CD4-positive, alpha-beta T cell (primary cell): ENCODE data around the gene PACSIN1. TPM values are rescaled to one million over a fixed set of nuclear protein-coding genes. Genes with fewer than 3 reads are reported as not detected.

ENCODE experiments used
- ATAC-seq: fragments of 200-7000 bp; cut with Tn5 transposase; one replicate; pipeline ENCODE4 v1.10.0; 2022; ENCODE audit warnings: mild to moderate bottlenecking; ENCODE audit not compliant: poor library complexity
- CTCF ChIA-PET: fragments of 350-600 bp; sonication (Branson Sonifier 250); formaldehyde crosslinking; loops from one replicate; lab custom pipeline; 2021; ENCODE audit warnings: antibody characterized with exemption, inconsistent platforms; lab: Charles Lee
- POLR2A ChIA-PET: fragments of 350-600 bp; sonication (Branson Sonifier 250); formaldehyde crosslinking; loops from one replicate; lab custom pipeline; 2021; ENCODE audit warnings: antibody characterized with exemption, inconsistent platforms; lab: Charles Lee
- DNase-seq, 14 experiments: peaks; one replicate each; pipeline ENCODE4 v3.0.0-alpha.2; 2013 to 2020; ENCODE audit warnings: mixed read lengths in 2 of 14
- H3K27ac ChIP-seq, 2 donors: one replicate each; pipeline versions ENCODE4 v1.5.1 to v1.7.0; 2013; ENCODE audit warnings: low read length in 2 of 2, low read depth in 1 of 2, mild to moderate bottlenecking in 1 of 2
- H3K27me3 ChIP-seq, 2 experiments: 1 replicate in 1 of 2; 2 replicates in 1 of 2; pipeline versions ENCODE4 v1.6.1 to v1.7.0; 2013; ENCODE audit warnings: low read length in 2 of 2, control low read depth in 1 of 2, mild to moderate bottlenecking in 1 of 2, moderate library complexity in 1 of 2; ENCODE audit not compliant: insufficient read depth in 2 of 2, control insufficient read depth in 1 of 2
- H3K36me3 ChIP-seq: one replicate; pipeline ENCODE4 v1.6.1; 2013; ENCODE audit warnings: low read length, control low read depth; ENCODE audit not compliant: insufficient read depth
- H3K4me1 ChIP-seq: one replicate; pipeline ENCODE4 v1.6.1; 2013; ENCODE audit warnings: low read length, control low read depth; ENCODE audit not compliant: insufficient read depth
- H3K4me3 ChIP-seq: one replicate; pipeline ENCODE4 v1.5.1; 2013; ENCODE audit warnings: mild to moderate bottlenecking, low read length, moderate library complexity
- H3K9me3 ChIP-seq, 2 experiments: 1 replicate in 1 of 2; 2 replicates in 1 of 2; pipeline versions ENCODE4 v1.6.1 to v1.7.0; 2013; ENCODE audit warnings: low read length in 2 of 2, mild to moderate bottlenecking in 2 of 2, control low read depth in 1 of 2, moderate library complexity in 1 of 2; ENCODE audit not compliant: control insufficient read depth in 1 of 2, insufficient read depth in 1 of 2
- H3K27ac Mint-ChIP-seq: one replicate; pipeline ENCODE4 v1.8.0; 2020; ENCODE audit warnings: mixed read lengths
- H3K27me3 Mint-ChIP-seq: one replicate; pipeline ENCODE4 v1.8.0; 2021; ENCODE audit warnings: mixed read lengths
- H3K36me3 Mint-ChIP-seq: one replicate; pipeline ENCODE4 v1.8.0; 2021; ENCODE audit warnings: low read depth, mixed read lengths
- H3K4me1 Mint-ChIP-seq: one replicate; pipeline ENCODE4 v1.8.0; 2021; ENCODE audit warnings: low read depth, mixed read lengths
- H3K4me3 Mint-ChIP-seq: one replicate; pipeline ENCODE4 v1.8.0; 2020; ENCODE audit warnings: mild to moderate bottlenecking, mixed read lengths
- H3K9me3 Mint-ChIP-seq: one replicate; pipeline ENCODE4 v1.8.0; 2020; ENCODE audit warnings: mixed read lengths
- CTCF ChIP-seq: fragments of 200-600 bp; IDR thresholded peaks from one replicate; pipeline ENCODE4 v1.8.0; 2022; ENCODE audit warnings: antibody characterized with exemption, mild to moderate bottlenecking
- intact Hi-C, 2 experiments: fragments of 100-400 bp; cut with DNase I in 1 of 2; cut with micrococcal nuclease in 1 of 2; formaldehyde crosslinking; loops; one replicate each; pipeline versions ENCODE4 v1.15.1 to v1.9.0; 2023 to 2025; cut with DNase I, micrococcal nuclease
- total RNA-seq, 174 experiments: library from RNA in 2 of 174; stranded (reverse) in 2 of 174; gene quantifications; one replicate each; pipeline ENCODE4 v1.2.3 and lab custom pipeline; 2021 to 2026

PACSIN1 gene
- total RNA-seq, 2 experiments from 2014 or later = 1.3 to 1.4 TPM

- Histone ChIP-seq H3K27me3 (no peaks in the 10 kb centered on the region), H3K9me3 (no peaks in the 10 kb centered on the region), H3K27ac (no peak overlapping the region), H3K4me1 (no peaks in the 10 kb centered on the region), H3K4me3 (no peak overlapping the region), H3K36me3 (no peaks in the 10 kb centered on the region)
- Mint-ChIP-seq H3K27me3 (no peaks in the 10 kb centered on the region), H3K27ac (no peak overlapping the region), H3K4me3 (no peak overlapping the region), H3K9me3 (no peaks in the 10 kb centered on the region), H3K4me1 (peaks cover 12% of the 10 kb centered on the region), H3K36me3 (no peaks in the 10 kb centered on the region)
- DNase-seq (no peak), ATAC-seq (no peak)
- POLR2A ChIA-PET = no interaction called here
- CTCF ChIA-PET = no interaction called here
- intact Hi-C loops = no loop called here
- no peak for TF ChIP-seq CTCF
These were observed 87.3 kb downstream of the PACSIN1 start for GRCh38 chr6:34553146-34553545.

- no peak overlapping the region for H3K4me3 Mint-ChIP-seq
- Histone ChIP-seq H3K4me1 (no peaks in the 10 kb centered on the region), H3K9me3 (peaks cover 0 to 4% of the 10 kb centered on the region in 2 experiments), H3K36me3 (no peaks in the 10 kb centered on the region), H3K27ac (no peak overlapping the region), H3K27me3 (no peaks in the 10 kb centered on the region), H3K4me3 (no peak overlapping the region)
- no peak for DNase-seq
- TF ChIP-seq CTCF = no peak
- H3K27ac Mint-ChIP-seq = no peak overlapping the region
- H3K27me3 Mint-ChIP-seq = no peaks in the 10 kb centered on the region
- ATAC-seq = no peak
- ChIA-PET POLR2A (no interaction called here), CTCF (no interaction called here)
- intact Hi-C loops = no loop called here
- H3K4me1 Mint-ChIP-seq = peaks cover 12% of the 10 kb centered on the region
- H3K9me3 Mint-ChIP-seq = no peaks in the 10 kb centered on the region
- H3K36me3 Mint-ChIP-seq = no peaks in the 10 kb centered on the region
These were observed 87.9 kb downstream of the PACSIN1 start for GRCh38 chr6:34553750-34554149.

GRCh38 chr6:34554291-34555006 is 88.6 kb downstream of the PACSIN1 start:
- intact Hi-C loops = no loop called here
- no peak for ATAC-seq
- H3K27me3 Mint-ChIP-seq = no peaks in the 10 kb centered on the region

More at GRCh38 chr6:34554291-34555006, 88.6 kb downstream of the PACSIN1 start:
- H3K36me3 Mint-ChIP-seq = no peaks in the 10 kb centered on the region
- Histone ChIP-seq H3K4me1 (no peaks in the 10 kb centered on the region), H3K4me3 (no peak overlapping the region), H3K36me3 (no peaks in the 10 kb centered on the region), H3K27me3 (no peaks in the 10 kb centered on the region), H3K27ac (no peak overlapping the region), H3K9me3 (peaks cover 0 to 5% of the 10 kb centered on the region in 2 experiments)
- no peak for TF ChIP-seq CTCF
- ChIA-PET CTCF (no interaction called here), POLR2A (no interaction called here)
- no peaks in the 10 kb centered on the region for H3K9me3 Mint-ChIP-seq
- no peak overlapping the region for H3K27ac Mint-ChIP-seq
- H3K4me3 Mint-ChIP-seq = no peak overlapping the region
- H3K4me1 Mint-ChIP-seq = peaks cover 12% of the 10 kb centered on the region
- DNase-seq = no peak
